ENCODE results near the gene RASA3.

GRCh38 chr13:113962975-113963374 is 169.4 kb downstream of the RASA3 start:
- TF ChIP-seq CTCF (IDR thresholded peaks at IDR 0.05; ENCODE audit: insufficient read depth, low read depth, low read length), result no peak
- TF ChIP-seq EZH2 (IDR thresholded peaks at IDR 0.05; ENCODE audit: insufficient read depth, low read length), result no peak

All from astrocyte (in vitro differentiated cells and primary cell).